Fibroblast of lung (primary cell): Measurements from ENCODE around the gene SEMA6A. TPM values are rescaled to one million over a fixed set of nuclear protein-coding genes. Genes with fewer than 3 reads are reported as not detected.
A peak's percentile ranks its signal among the peaks of the same experiment; 100 is the strongest.

Experiments
- DNase-seq, 2 donors: peaks; one replicate each; pipeline versions ENCODE4 v3.0.0 to v3.0.0-alpha.2; 2010; ENCODE audit warnings: low read depth in 2 of 2
- H2AFZ ChIP-seq: 2 replicates; pipeline ENCODE4 v1.5.1; 2012; ENCODE audit warnings: low read length, control low read depth, inconsistent platforms
- H3K27ac ChIP-seq: 2 replicates; pipeline ENCODE4 v1.5.1; 2011; ENCODE audit warnings: low read length, control low read depth; ENCODE audit not compliant: insufficient read depth
- H3K27me3 ChIP-seq: 2 replicates; pipeline ENCODE4 v1.5.1; 2011; ENCODE audit warnings: mild to moderate bottlenecking, low read length; ENCODE audit not compliant: control insufficient read depth, insufficient read depth
- H3K36me3 ChIP-seq: 2 replicates; pipeline ENCODE4 v1.5.1; 2011; ENCODE audit warnings: low read length; ENCODE audit not compliant: control insufficient read depth, insufficient read depth
- H3K4me1 ChIP-seq: 2 replicates; pipeline ENCODE4 v1.5.1; 2011; ENCODE audit warnings: low read length; ENCODE audit not compliant: control insufficient read depth, insufficient read depth; ENCODE audit errors: extremely low read depth
- H3K4me2 ChIP-seq: 2 replicates; pipeline ENCODE4 v1.5.1; 2011; ENCODE audit warnings: low read length, control low read depth; ENCODE audit not compliant: insufficient read depth; ENCODE audit errors: extremely low read depth
- H3K4me3 ChIP-seq, 4 experiments: fragments of 200-600 bp in 1 of 4; sonication (generic) in 1 of 4; replicated peaks in 1 of 4; 2 replicates each; pipeline ENCODE4 v1.5.1; 2011 to 2016; ENCODE audit warnings: low read length in 4 of 4, low read depth in 3 of 4, mild to moderate bottlenecking in 3 of 4, control low read depth in 2 of 4, inconsistent platforms in 1 of 4, mixed read lengths in 1 of 4; ENCODE audit not compliant: insufficient read depth in 1 of 4; ENCODE audit errors: control extremely low read depth in 1 of 4
- H3K79me2 ChIP-seq: 2 replicates; pipeline ENCODE4 v1.5.1; 2012; ENCODE audit warnings: mild to moderate bottlenecking, low read length, inconsistent platforms; ENCODE audit not compliant: control insufficient read depth, insufficient read depth
- H3K9ac ChIP-seq: 2 replicates; pipeline ENCODE4 v1.5.1; 2011; ENCODE audit warnings: mild to moderate bottlenecking, low read length, control low read depth; ENCODE audit not compliant: insufficient read depth
- H3K9me3 ChIP-seq: 2 replicates; pipeline ENCODE4 v1.5.1; 2012; ENCODE audit warnings: low read depth, low read length; ENCODE audit not compliant: control insufficient read depth, insufficient read depth
- H4K20me1 ChIP-seq: 2 replicates; pipeline ENCODE4 v1.5.1; 2011; ENCODE audit warnings: low read length; ENCODE audit not compliant: control insufficient read depth, insufficient read depth; ENCODE audit errors: extremely low read depth
- EZH2 ChIP-seq: IDR thresholded peaks from 2 replicates; pipeline ENCODE4 v1.5.1; 2012; ENCODE audit warnings: low read length, control low read depth, mild to moderate bottlenecking; ENCODE audit errors: missing control alignments
- polyA minus RNA-seq: library from RNA; depleted of rRNA, polyadenylated mRNA; stranded (reverse); fragments of >200 nt; gene quantifications from 2 replicates; pipeline ENCODE4 v1.2.3, GENCODE V29; 2011; ENCODE audit warnings: low replicate concordance
- polyA plus RNA-seq, 2 donors: library from polyadenylated mRNA; depleted of rRNA in 1 of 2; stranded (reverse) in 1 of 2; unstranded in 1 of 2; fragments of >200 nt; gene quantifications; 2 replicates each; pipeline ENCODE4 v1.2.1, GENCODE V29; 2011 to 2012; ENCODE audit warnings: missing spikeins in 1 of 2
- total RNA-seq: library from RNA; depleted of rRNA; stranded (reverse); fragments of >200 nt; gene quantifications from 2 replicates; pipeline ENCODE4 v1.2.1, GENCODE V29; 2014
- TF ChIP-seq, protein P1 (sequence below), 2 donors: IDR thresholded peaks in 1 of 2; conservative IDR thresholded peaks in 1 of 2; 1 replicate in 1 of 2; 2 replicates in 1 of 2; pipeline ENCODE4 v1.5.1; 2011 to 2012; ENCODE audit warnings: low read length in 2 of 2, control low read depth in 1 of 2, inconsistent platforms in 1 of 2, low read depth in 1 of 2, mild to moderate bottlenecking in 1 of 2

The SEMA6A gene, protein sequence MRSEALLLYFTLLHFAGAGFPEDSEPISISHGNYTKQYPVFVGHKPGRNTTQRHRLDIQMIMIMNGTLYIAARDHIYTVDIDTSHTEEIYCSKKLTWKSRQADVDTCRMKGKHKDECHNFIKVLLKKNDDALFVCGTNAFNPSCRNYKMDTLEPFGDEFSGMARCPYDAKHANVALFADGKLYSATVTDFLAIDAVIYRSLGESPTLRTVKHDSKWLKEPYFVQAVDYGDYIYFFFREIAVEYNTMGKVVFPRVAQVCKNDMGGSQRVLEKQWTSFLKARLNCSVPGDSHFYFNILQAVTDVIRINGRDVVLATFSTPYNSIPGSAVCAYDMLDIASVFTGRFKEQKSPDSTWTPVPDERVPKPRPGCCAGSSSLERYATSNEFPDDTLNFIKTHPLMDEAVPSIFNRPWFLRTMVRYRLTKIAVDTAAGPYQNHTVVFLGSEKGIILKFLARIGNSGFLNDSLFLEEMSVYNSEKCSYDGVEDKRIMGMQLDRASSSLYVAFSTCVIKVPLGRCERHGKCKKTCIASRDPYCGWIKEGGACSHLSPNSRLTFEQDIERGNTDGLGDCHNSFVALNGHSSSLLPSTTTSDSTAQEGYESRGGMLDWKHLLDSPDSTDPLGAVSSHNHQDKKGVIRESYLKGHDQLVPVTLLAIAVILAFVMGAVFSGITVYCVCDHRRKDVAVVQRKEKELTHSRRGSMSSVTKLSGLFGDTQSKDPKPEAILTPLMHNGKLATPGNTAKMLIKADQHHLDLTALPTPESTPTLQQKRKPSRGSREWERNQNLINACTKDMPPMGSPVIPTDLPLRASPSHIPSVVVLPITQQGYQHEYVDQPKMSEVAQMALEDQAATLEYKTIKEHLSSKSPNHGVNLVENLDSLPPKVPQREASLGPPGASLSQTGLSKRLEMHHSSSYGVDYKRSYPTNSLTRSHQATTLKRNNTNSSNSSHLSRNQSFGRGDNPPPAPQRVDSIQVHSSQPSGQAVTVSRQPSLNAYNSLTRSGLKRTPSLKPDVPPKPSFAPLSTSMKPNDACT
- total RNA-seq (0.17 and 0.26 TPM in 2 replicates), polyA plus RNA-seq (0.22 and 0.43 TPM in 2 replicates), polyA minus RNA-seq (0.04 and 0.70 TPM in 2 replicates)
- 0.40 and 0.43 TPM in 2 replicates for polyA plus RNA-seq (2012)

- H3K4me3 ChIP-seq = peak within 1 kb of the TSS; percentile 46 to 76 (median 61)
- peak; percentile 88 to 90 for DNase-seq
- peak within 1 kb of the TSS; percentile 95 for H3K4me2 ChIP-seq
- no peaks in the 10 kb centered on the region for H3K9me3 ChIP-seq
- no peaks in the 10 kb centered on the region for H3K36me3 ChIP-seq
- peak within 1 kb of the TSS; percentile 91 for H2AFZ ChIP-seq
- peaks cover 40% of the 10 kb centered on the region for H3K27me3 ChIP-seq
- no peak within 1 kb of the TSS for H3K9ac ChIP-seq
- peaks cover 2% of the 10 kb centered on the region for H3K4me1 ChIP-seq
- no peaks in the 10 kb centered on the region for H3K79me2 ChIP-seq
- H3K27ac ChIP-seq = no peak within 1 kb of the TSS
- TF ChIP-seq, protein P1, sequence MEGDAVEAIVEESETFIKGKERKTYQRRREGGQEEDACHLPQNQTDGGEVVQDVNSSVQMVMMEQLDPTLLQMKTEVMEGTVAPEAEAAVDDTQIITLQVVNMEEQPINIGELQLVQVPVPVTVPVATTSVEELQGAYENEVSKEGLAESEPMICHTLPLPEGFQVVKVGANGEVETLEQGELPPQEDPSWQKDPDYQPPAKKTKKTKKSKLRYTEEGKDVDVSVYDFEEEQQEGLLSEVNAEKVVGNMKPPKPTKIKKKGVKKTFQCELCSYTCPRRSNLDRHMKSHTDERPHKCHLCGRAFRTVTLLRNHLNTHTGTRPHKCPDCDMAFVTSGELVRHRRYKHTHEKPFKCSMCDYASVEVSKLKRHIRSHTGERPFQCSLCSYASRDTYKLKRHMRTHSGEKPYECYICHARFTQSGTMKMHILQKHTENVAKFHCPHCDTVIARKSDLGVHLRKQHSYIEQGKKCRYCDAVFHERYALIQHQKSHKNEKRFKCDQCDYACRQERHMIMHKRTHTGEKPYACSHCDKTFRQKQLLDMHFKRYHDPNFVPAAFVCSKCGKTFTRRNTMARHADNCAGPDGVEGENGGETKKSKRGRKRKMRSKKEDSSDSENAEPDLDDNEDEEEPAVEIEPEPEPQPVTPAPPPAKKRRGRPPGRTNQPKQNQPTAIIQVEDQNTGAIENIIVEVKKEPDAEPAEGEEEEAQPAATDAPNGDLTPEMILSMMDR (conservative IDR thresholded peaks at IDR 0.05 in 1 of 2, IDR thresholded peaks at IDR 0.05 in 1 of 2; ENCODE audit: low read depth in 1 of 2, low read length in 2 of 2) = no peak
- TF ChIP-seq EZH2 = peak; percentile 47
- H4K20me1 ChIP-seq = no peaks in the 10 kb centered on the region
These were observed at the start of gene SEMA6A for GRCh38 chr5:116574367-116575325. Gene SEMA6A (minus strand): TSS chr5:116574823. CDS start chr5:116504944, 69,879 bp downstream.

- no peak overlapping the region for H3K9ac ChIP-seq
- no peaks in the 10 kb centered on the region for H3K9me3 ChIP-seq
- H4K20me1 ChIP-seq = no peaks in the 10 kb centered on the region
- H3K4me2 ChIP-seq = no peak overlapping the region
- H3K27me3 ChIP-seq = no peaks in the 10 kb centered on the region
- H3K4me1 ChIP-seq = no peaks in the 10 kb centered on the region
- no peak for DNase-seq
- no peak for TF ChIP-seq EZH2
- TF ChIP-seq, protein P1 (conservative IDR thresholded peaks at IDR 0.05 in 1 of 2, IDR thresholded peaks at IDR 0.05 in 1 of 2; ENCODE audit: low read depth in 1 of 2, low read length in 2 of 2) = no peak
- H3K4me3 ChIP-seq = no peak overlapping the region
- no peak overlapping the region for H2AFZ ChIP-seq
- no peaks in the 10 kb centered on the region for H3K36me3 ChIP-seq
- H3K27ac ChIP-seq = no peak overlapping the region
- H3K79me2 ChIP-seq = no peaks in the 10 kb centered on the region
These were observed 47.9 kb upstream of the SEMA6A start for GRCh38 chr5:116622375-116623050.
